Measurements from ENCODE around the gene NDUFB4.

GRCh38 chr3:120634539-120634938 is 38.4 kb downstream of the NDUFB4 start:
- no peak for TF ChIP-seq YY1 (IDR thresholded peaks at IDR 0.05; ENCODE audit: insufficient read depth, insufficient read length)
- TF ChIP-seq SUZ12 (IDR thresholded peaks at IDR 0.05; ENCODE audit: extremely low read depth, insufficient read depth, insufficient read length) = no peak
